Measurements from ENCODE around the gene CALD1. TPM values are rescaled to one million over a fixed set of nuclear protein-coding genes. Genes with fewer than 3 reads are reported as not detected.

CALD1 gene
- total and polyA plus RNA-seq, 2 experiments from 2014 or later = 132 to 842 TPM

GRCh38 chr7:134811765-134812164 lies 32.3 kb downstream of the CALD1 start (continued):
- TF ChIP-seq CREB1 (CRISPR knock-in tag; IDR thresholded peaks at IDR 0.05; ENCODE audit: low read depth) (no peak), ZNF114 (CRISPR knock-in tag; IDR thresholded peaks at IDR 0.05) (no peak)

DNA sequence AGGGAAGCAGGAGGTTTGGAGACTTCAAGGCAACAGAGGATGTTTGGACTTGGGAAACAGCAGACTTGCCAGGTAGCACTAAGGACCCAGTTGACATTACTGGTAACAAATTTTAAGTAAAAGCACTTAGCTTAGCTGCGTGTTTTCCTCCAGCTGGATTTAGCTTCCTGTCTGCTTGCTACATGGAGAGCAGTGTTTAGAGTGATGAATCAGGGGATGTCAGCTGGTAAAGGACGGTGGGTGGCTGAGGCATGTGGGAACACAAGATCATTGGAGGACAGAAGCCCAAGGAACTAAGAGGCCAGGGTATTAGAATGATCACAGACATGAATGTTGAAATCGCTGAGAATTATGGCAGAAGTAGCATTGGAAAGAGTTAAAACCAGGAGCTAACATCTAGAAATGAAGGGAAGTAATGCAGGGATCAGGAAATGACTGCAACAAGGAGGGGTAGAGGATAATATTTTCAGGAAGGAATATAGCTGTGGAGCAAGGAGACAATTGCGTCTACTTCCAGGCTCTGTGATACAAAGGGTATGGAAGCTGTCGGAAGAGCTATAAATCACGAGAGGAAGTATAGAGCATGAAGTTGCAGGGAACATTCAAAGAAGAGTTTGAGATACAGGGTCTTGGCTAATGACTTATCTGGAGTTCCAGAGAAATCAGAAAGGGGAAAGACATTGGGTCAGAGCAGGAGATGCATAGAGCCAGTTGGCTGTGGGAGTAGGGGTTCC lies 34.4 kb downstream of the CALD1 start:
- no peaks in the 10 kb centered on the region for H3K27me3 Mint-ChIP-seq (ENCODE audit: insufficient read depth, low read depth, poor library complexity)
- TF ChIP-seq EZH2 (IDR thresholded peaks at IDR 0.05; ENCODE audit: low read depth, unreplicated experiment) (no peak), EZH2phosphoT487 (IDR thresholded peaks at IDR 0.05; ENCODE audit: unreplicated experiment) (no peak), NANOG (IDR thresholded peaks at IDR 0.05; ENCODE audit: borderline replicate concordance) (no peak), STAT1 (IDR thresholded peaks at IDR 0.05; ENCODE audit: unreplicated experiment) (no peak), CREB1 (CRISPR knock-in tag; IDR thresholded peaks at IDR 0.05; ENCODE audit: low read depth) (no peak), POLR2AphosphoS5 (IDR thresholded peaks at IDR 0.05; ENCODE audit: low read depth) (no peak), ZNF114 (CRISPR knock-in tag; IDR thresholded peaks at IDR 0.05) (no peak), ETS1 (IDR thresholded peaks at IDR 0.05) (no peak), ZNF462 (CRISPR knock-in tag; IDR thresholded peaks at IDR 0.05) (no peak), JUNB (IDR thresholded peaks at IDR 0.05; ENCODE audit: unreplicated experiment) (no peak), REST (IDR thresholded peaks at IDR 0.05; ENCODE audit: unreplicated experiment) (no peak)
- TF ChIP-seq, protein P1, sequence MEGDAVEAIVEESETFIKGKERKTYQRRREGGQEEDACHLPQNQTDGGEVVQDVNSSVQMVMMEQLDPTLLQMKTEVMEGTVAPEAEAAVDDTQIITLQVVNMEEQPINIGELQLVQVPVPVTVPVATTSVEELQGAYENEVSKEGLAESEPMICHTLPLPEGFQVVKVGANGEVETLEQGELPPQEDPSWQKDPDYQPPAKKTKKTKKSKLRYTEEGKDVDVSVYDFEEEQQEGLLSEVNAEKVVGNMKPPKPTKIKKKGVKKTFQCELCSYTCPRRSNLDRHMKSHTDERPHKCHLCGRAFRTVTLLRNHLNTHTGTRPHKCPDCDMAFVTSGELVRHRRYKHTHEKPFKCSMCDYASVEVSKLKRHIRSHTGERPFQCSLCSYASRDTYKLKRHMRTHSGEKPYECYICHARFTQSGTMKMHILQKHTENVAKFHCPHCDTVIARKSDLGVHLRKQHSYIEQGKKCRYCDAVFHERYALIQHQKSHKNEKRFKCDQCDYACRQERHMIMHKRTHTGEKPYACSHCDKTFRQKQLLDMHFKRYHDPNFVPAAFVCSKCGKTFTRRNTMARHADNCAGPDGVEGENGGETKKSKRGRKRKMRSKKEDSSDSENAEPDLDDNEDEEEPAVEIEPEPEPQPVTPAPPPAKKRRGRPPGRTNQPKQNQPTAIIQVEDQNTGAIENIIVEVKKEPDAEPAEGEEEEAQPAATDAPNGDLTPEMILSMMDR (conservative IDR thresholded peaks at IDR 0.05; ENCODE audit: low read depth in 2 of 2) = no peak

More for the DNA sequence above, 34.4 kb downstream of the CALD1 start:
- Mint-ChIP-seq H3K36me3 (ENCODE audit: low read depth) (peaks cover 3% of the 10 kb centered on the region; the same call in 1 of the 3 replicates), H3K4me1 (peaks cover 5% of the 10 kb centered on the region), H3K9me3 (no peaks in the 10 kb centered on the region), H3K4me3 (no peak overlapping the region), H3K27ac (no peak overlapping the region)
- Histone ChIP-seq H3K4me2 (no peak overlapping the region), H3K9me2 (ENCODE audit: insufficient read depth) (no peaks in the 10 kb centered on the region), H3K79me2 (replicated peaks; ENCODE audit: insufficient read depth) (peaks cover 69% of the 10 kb centered on the region), H4K20me1 (replicated peaks; ENCODE audit: insufficient read depth) (no peaks in the 10 kb centered on the region), H3K36me3 (ENCODE audit: insufficient read depth) (no peaks in the 10 kb centered on the region), H3K27ac (ENCODE audit: low read depth) (no peak overlapping the region), H2AFZ (no peak overlapping the region), H3K4me3 (no peak overlapping the region), H3K4me1 (ENCODE audit: insufficient read depth) (peaks cover 7% of the 10 kb centered on the region), H3F3A (replicated peaks; ENCODE audit: low read depth) (no peaks in the 10 kb centered on the region), H3K27me3 (ENCODE audit: insufficient read depth) (no peaks in the 10 kb centered on the region)
- DNase-seq (ENCODE audit: low spot score) (no peak), ATAC-seq (no peak)

All from GM23338 (cell line).